HG02840 (cell line): ENCODE results near the gene EXOC3.
"Not testable (repeated sequence)": the region's sequence is repeated elsewhere in the genome, so short reads cannot be mapped to it uniquely, and the experiment has no call there.

Source experiments
- ATAC-seq: cut with Tn5 transposase; IDR thresholded peaks from one replicate; pipeline ENCODE4 v1.9.1; 2021; ENCODE audit warnings: mild to moderate bottlenecking, moderate library complexity, moderate number of reproducible peaks; ENCODE audit not compliant: unreplicated experiment, low FRiP score

The EXOC3 gene

DNA sequence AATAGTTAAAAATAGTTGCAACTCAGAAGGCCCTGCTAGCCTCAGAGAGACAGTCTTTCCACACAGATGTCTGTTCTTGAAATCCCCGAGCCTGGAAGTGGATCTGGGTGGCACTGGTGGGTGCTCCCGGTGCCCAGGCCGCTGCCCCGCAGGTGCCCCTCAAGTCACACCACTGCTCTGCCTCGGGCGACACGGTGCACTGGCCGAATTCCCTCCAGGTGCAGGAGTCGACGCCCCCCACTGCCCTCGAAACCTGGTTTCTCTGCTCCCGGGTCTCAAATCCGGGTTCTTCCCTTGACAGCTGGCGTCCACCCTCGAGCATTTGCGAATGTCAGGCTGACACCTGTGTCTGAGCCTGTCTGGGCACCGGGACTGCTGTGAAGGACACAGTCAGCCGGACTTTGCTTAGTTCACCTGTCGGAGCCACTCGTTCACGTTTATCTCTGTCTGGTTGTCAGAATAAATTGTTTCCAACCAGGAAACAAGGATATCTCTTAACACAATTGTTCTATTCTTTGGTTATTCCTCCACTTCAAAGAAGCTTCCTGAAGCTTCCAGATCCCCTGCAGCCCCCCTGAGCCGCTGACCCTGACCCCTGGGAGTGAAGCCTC, 54.2 kb downstream of the EXOC3 start:
- ATAC-seq: no peak

DNA sequence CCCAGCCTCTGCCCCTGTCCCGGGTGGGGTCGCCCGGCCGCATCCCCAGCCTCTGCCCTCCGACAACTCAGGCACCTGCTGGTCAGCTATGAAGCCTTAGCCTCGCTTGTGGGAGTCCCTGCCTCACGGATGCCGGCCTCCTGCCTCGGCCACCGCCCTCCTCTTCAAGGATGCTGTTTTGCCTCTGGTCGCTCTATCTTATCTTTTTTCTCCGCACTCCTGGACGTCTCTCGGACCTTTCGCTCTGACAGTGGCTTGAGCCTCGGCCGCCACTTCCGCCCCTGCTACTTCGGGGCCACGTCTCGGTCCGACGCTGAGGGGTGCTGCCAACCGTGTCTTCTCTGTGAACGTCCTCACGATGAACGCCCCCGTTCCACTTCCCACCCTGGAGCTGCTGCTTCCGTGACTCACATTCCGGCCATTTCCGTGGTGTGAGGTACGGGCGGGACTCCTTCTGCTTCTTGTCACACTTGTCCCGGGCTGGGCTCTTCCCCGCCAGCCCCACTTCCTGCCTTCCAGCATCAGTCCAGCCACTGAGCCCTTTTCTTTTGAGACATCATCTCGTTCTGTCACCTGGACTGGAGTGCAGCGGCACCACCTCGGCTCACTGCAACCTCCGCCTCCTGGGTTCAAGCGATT, 55.0 kb downstream of the EXOC3 start:
- ATAC-seq: no peak

DNA sequence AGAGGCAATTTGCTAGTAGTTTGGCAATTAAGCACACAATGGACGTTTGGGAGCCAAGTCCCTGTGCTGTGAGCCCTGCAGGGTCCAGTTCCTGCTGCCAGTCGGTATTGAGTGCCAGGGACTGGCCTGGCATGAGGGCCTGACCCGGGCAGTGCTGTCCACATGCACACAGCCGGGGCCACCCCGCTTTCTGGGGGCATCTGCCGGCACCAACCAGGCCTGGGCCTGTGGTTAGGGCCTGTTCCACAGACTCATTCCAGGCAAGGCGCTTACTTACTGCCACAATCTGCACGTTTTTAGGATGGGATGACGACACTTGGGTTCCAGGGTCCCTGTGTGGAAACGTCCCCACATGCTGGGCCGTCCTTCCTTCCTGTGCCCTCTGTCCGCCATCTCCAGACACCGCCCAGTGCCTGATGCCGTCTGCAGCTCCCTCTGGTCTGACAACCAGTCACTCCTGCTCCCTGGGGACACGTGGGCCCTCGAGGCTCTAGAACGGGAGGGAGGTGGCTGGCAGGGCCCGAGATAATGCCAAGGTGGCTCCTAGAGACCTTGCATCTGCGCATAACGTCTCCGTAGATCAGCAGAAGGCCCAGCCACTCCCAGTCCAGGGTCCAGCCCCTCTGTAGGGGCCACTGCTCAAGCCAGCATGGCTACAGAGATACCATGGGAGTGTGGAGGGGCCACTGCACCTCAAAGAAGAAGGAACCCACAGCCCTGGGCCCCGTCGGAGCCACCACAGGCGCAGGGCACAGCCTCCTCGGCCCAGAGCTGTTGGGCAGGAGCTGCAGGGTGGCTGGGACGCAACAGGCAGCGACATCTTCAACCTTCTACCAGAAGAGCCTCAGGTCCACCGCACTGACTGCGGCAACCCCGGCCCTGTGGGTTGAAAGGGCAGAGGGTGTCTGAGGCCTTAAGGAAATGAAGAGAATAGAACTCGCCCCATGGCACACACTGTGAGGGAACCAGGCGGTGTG, 56.5 kb downstream of the EXOC3 start:
- no peak for ATAC-seq

DNA sequence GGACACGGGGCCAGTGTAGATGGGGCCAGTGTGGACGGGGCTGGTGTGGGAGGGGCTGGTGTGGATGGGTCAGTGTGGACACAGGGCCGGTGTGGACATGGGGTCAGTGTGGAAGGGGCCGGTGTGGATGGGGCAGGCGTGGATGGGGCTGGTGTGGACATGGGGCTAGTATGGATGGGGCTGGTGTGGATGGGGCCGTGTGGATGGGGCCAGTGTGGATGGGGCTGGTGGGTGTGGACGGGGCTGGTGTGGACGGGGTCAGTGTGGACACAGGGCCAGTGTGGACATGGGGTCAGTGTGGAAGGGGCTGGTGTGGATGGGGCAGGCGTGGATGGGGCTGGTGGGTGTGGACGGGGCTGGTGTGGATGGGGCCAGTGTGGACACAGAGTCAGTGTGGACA, 57.5 kb downstream of the EXOC3 start:
- no peak for ATAC-seq

DNA sequence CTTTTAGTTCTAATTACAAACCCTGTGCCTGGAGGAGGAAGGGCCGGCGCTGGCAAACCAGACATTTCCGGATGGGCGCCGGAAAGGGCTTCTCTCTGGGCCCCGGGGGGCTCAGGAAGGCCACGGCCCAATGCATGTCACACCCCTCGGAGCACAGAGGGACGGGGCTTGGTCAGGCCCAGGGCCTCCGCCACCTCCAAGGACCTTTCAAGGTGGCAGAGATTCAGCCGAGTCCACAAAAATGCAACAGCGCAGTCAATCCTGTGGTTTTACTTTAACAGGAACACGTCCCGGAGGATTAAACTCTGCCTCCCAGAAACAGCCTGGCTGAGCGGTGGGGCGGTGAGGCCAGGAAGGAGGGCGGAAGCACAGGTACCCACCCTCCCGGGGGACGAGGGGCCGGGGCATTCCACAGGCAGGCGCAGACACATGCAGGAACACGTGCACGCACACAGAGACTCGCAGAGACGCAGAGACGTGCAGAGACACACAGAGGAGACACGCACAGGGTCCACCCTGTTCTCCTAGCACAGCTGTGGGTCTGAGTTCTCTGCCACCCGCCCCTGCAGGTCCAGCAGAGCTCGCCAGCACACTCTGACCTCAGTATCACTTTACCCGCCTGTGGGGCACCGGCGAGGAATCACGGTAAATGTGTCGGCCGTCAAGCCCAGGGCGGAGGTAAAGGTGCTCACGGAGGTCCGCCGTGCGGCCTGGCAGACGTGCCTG, 58.3 kb downstream of the EXOC3 start:
- no peak for ATAC-seq

DNA sequence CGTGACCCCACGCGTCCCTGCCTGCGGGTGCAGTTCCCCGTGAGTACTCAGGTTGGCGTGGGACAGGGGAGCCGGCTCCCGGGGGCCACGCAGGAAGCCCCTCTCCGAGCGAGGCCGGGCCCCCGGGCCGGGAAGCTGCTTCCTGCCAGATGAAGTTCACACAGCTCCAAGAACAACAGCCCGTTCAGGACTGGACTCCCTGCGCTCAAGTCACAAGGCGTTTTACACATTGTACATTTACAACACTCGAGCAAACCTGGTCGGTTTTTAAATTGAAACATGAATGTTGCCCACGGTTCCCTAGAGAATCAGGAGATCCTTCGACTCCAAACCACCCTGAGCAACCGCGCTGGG, 58.8 kb downstream of the EXOC3 start:
- ATAC-seq: no peak

DNA sequence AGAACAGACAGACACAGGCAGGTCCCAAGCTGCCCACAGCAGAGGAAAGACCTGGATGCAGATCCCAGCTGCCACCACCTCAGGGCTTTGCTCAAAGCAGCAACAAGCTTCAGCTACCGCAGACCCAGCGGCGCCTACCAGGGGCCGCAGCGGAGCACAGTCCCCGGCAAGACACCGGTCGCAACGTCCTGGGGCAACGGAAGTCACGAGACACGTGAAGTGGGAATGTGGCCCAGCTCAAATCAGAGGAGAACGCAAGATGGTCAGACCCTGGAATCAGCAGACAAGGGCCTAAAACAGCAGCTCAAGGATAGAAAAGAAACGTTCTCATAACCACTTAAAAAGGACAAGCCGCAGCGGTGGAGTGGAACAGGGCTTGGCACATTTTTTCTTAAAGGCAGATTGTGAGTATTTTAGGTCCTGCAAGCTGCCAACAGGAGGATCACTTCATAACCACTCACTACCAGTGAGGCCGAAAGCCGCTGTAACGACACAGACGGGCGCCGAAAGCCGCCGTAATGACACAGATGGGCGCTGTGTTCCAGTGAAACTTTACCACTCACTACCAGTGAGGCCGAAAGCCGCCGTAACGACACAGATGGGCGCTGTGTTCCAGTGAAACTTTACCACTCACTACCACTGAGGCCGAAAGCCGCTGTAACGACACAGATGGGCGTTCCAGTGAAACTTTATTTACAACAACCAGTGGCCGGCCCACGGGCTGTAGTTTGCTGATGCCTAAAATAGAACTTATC, 59.5 kb downstream of the EXOC3 start:
- ATAC-seq: no peak

DNA sequence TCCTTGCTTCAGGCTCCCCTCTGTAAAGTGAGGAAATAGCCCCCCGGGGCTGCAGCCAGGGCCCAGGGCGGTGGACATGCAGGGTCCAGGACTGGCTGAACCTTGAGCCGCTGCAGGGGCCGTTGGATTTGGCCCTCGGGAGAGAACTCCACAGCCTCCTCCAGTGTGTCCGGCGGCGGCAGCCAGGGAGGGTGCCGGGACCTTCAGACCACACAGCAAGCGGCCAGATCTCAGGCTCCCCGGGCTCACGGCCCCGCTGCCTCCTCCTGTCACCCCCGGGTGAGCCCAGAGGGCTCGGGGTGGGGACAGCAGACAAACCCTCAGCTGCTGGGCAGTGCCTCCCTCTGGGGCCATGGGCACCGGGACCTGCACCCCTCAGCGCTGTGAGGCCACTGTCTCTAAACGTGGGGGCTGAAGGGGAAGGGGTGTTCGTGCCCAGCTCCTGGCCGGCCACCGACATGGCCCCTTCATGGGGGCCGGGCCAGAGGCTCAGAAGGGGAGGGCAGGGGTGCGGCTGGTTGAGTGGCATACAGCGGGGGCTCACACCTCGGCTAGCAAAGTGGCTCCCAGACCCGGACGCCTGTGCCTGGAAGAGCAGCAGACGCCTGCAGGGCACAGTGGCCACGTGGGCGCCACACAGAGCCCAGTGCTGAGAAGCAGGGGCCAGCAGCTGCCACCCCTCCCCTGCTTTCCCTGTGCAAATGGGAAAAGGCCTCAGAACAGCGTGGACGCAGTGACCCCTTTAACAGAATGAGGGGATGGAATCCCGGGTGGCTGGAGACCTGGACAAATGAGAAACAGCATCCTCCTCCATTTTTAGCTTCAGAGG, 61.6 kb downstream of the EXOC3 start:
- ATAC-seq: no peak

DNA sequence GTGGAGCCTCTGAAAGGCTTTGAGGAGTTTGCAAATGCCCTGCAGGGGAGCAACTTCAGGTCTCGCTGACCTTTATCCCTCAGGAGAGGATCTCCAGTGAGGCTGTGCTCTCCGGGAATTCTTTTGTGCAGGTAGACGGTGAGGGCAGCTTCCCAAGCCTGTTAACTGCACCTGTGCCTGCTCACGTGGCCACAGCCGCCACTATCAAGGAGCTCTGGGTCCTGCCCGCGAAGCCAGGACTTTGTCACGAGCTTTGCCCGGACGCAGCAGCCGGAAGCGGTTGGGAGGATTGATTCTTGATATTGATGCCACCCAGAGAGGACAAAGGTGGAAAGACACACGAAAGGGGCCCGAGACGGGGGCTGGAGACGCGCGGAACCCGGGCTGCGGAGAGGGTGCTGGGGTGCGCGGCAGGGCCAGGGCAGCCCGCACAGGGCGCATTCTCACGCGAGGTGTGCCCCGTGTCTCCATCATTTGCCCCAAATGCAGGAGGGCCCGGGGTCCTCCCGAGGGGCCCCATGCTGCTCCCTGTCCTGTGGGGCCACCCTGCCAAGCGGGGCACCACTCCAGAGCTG, 63.1 kb downstream of the EXOC3 start:
- no peak for ATAC-seq

DNA sequence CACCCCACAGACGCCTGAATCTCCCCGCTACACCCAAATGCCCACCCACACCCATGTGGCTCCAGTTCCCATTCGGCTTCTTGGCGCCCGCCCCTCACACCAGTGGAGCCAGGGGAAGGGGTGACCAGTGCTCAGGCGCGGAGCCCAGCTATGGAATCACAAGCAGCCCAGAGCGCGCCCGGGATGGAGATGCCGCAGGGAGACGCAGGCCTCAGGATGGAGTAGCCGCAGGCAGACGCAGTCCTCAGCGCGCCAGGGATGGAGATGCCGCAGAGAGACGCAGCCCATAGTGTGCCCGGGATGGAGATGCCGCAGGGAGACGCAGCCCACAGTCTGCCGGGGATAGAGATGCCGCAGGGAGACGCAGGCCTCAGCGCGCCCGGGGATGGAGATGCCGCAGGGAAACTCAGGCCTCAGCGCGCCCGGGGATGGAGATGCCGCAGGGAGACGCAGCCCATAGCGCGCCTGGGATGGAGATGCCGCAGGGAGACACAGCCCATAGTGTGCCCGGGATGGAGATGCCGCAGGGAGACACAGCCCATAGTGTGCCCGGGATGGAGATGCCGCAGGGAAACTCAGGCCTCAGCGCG, 65.1 kb downstream of the EXOC3 start:
- ATAC-seq: not testable (repeated sequence)

DNA sequence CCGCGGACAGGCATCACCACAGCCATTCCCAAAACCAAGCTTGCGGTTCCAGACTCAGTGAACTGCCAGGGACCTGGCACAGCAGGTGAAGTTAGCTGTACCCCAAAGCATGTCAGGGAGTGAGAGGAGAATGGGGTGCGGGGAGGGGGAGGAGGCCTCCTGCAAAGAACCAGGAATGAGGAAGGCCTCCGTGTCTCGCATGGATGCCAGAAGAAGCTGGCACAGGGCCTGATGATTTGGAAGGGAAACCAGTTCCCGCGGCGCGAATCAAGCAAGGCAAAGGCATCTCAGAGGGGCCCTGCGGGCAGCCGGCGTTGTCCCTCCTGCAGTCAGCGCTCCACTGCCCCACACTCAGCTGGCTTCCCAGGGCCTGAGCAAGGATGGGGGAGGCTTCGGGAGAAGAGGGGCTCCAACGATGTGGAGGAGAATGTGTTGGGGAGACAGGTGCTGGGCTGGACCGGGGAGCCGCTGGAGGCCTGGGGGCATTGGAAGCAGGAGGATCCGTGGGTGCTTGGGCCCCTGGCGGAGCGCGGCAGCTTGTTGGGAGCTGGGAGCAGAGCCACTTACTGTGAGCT, 66.7 kb downstream of the EXOC3 start:
- no peak for ATAC-seq

DNA sequence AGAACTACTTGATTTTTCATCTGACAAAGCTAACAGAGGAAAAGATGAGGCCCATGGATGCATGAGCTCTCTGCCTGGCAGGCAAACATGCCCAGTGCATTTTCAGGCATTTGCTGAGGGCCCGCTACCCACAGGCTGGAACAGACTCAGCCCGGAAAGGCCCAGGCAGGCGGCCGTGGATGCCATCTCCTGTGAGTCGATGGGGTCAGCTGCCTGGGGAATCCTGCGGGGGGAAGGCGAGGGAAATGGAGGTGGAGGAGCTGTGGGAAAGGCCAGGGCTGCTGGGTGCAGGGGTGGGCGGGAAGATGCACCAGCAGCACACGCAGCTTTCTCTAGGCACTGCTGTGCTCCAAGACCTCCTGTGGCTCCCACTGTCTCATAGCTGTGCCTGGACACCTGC, 67.5 kb downstream of the EXOC3 start:
- no peak for ATAC-seq

DNA sequence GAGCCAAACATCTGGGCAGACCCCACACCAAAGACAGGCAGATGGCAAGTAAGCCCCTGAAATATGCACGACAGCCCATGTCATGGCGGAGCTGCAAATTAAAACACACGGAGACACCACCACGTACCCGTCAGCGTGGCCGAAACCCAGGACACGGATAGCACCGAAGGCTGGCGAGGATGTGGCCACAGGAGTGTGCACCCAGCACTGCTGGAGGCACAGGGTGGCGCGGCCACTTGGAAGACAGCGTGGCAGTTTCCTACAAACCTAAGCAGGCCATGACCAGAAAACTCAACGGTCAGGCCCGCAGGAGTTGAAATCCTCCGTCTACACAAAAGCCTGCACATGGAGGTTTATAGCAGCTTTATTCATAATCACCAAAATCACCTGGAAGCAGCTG, 68.5 kb downstream of the EXOC3 start:
- no peak for ATAC-seq

DNA sequence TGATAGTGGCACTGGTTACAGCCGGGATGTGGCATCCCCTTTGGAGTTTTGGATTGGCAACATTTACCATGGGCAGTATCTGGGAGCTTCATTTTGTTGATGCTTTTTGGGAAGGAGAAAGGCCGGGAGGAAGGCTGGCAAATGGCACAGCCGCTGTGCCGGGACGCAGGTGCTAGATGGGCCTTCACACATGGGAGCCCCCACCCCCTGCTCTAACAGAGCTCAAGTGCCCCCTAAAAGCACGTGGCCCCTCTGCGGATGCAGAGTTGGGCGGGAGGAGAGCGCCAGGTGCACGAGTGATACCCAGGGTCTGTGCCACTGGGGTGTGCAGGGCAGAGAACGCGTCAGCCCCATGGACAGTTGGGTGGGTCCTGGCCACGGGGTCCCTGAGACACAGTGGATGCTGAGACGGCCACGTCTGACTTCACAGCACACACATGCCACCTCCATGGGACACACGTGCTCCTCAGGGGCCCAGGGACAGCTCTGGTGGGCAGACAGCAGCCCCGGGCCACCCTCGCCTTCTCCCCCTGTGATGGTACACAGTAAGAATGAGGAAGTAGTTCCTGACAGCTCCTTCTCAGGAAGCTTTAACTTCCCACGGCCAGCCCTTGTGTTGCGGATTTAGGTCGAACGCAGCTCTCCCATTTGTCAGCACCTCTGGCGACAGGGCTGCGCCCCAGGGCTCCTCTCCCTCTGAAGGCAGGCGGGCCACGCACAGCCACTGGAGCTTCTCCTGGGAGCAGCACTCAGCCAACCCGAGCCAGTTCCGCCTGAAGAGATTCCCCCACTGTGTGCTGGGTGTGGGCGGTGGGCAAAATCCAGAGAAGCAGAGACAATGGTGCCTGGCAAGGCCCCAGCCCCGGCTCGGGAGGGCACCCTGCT, 70.5 kb downstream of the EXOC3 start:
- ATAC-seq: no peak

DNA sequence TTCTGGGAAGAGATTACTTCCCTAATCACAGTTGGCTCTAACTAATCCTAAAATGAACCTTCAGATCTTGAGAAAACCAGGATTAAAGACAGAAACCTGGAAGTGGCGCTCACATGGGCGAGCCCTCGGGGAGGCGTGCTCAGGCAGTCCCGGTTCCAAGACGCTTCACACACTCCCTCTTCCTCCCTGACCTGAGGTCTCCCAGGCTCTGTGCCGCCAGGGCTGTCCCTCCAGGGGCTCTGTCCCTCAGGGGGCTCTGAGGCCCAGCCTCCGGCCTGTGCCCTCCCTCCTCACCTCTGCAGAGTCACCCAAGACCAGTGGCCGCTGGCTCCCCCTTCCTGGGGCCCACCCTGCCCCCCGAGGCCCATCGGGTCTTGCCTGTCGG, 71.1 kb downstream of the EXOC3 start:
- no peak for ATAC-seq

DNA sequence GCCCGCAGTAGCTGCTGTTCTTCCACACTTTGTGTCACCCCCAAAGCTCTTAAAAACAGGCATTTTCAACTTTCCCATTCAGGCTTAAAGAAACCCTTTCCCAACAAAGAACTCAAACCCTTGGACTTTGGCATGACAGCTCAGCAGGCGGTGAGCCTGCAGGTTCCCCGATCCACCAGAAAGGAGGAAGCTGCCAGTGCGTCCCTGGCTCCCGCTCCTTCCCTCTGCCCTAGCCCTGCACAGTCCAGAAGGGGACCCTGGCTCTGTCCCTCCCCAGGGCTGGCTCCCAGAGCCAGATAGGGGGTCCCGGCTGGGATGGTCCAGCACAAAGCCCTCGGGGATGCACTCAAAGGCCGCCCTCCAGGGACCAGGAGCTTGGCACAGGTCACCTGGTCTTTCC, 71.7 kb downstream of the EXOC3 start:
- no peak for ATAC-seq

DNA sequence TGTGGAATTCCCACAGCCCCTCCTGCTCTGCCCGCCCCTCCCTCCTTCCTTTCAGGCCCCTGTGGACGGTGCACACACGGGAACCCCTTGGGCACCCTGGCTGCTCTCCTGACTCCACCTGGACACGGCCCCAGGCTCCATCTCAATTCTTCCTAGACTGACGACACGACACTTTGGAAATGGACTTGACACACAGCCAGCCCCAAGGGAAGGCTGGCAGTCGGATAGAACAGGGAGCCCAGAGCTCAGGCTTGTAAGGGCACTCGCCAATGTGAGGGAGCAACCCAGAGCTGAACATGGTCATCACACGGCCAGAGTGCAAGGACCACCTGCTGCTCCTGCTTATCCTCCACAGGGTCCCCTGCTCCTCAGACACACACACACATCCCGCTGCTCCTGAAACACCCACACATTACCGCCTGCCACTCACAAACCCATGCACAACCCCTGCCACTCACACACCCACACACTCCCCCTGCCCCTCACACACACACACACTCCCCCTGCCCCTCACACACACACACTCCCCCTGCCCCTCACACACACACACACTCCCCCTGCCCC, 72.4 kb downstream of the EXOC3 start:
- ATAC-seq: no peak
